K562 treated with DMSO at 1 percent for 48 hours (cell line): Measurements from ENCODE around the gene GAS6. TPM values are rescaled to one million over a fixed set of nuclear protein-coding genes. Genes with fewer than 3 reads are reported as not detected.

Experiments used
- total RNA-seq: library from RNA; unstranded; fragments of 300-600 nt; gene quantifications from 2 replicates; pipeline ENCODE4 v1.2.3, GENCODE V29; 2022; ENCODE audit warnings: low replicate concordance; ENCODE audit errors: extremely low read depth

Gene GAS6
- total RNA-seq, result not detected in 2 replicates

GRCh38 chr13:113863524-113864272, at the start of gene GAS6:
TSS of gene GAS6 (minus strand) at chr13:113864076. CDS start at chr13:113863920, 156 bp downstream.

Other genes with a start within 250 kb of the GAS6 start
- not detected in 2 replicates for gene ATP4B, start 205.9 kb downstream of the GAS6 start, total RNA-seq
- gene GRK1, start 196.9 kb downstream of the GAS6 start, total RNA-seq, result not detected in 2 replicates
- gene TMEM255B, start 104.8 kb downstream of the GAS6 start, total RNA-seq, result not detected in 2 replicates
- gene C13orf46, start 110.0 kb upstream of the GAS6 start, total RNA-seq, result not detected in 2 replicates